ENCODE measurements around the gene IRS1.

The IRS1 gene

DNA sequence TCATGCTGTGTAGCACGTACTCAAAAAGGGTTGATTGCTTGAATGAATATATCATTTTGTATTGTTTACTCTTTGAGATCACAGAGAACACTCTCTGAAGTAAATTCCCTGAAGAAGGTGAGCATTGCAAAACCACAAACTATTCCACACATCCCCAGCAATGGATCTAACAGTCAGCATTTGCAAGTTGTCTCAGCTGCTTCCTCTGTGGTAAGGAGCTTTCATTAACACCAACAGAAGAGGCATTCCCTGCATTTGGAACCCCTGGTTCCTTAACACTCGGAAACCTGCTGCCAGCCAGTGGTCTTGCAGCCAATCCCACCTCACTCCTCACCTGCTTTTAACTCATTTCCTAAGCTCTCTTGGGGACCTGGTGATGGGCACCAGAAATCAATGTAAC, 108.4 kb downstream of the IRS1 start:
- no peak for DNase-seq (ENCODE audit: low read depth)

DNA sequence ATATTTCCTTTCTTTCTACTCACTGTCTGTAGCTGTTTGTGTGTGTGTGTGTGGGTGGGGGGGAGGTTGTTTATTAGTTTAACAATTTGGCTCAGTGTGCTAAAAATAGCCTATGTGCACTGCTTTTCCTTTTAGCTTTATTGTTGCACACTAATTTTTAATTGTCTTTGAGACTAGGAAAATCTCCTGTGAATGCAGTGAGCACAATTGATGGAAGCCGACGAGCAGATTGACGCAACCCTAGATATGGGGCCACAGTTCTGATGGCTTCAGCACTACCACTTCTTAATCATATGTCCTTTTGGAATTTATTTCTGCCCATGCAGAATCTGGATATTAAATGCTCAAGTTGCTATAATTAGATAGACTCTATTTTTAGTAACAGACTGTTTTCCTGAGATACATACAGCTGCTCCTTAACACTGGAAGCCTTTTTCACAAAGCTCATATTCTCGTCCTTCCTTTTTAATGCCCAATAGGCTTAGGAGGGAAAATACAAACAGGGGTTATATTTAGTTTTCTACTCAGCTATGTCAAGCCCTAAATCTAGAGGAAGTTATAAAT, 109.1 kb downstream of the IRS1 start:
- DNase-seq (ENCODE audit: low read depth): peak; percentile 38

DNA sequence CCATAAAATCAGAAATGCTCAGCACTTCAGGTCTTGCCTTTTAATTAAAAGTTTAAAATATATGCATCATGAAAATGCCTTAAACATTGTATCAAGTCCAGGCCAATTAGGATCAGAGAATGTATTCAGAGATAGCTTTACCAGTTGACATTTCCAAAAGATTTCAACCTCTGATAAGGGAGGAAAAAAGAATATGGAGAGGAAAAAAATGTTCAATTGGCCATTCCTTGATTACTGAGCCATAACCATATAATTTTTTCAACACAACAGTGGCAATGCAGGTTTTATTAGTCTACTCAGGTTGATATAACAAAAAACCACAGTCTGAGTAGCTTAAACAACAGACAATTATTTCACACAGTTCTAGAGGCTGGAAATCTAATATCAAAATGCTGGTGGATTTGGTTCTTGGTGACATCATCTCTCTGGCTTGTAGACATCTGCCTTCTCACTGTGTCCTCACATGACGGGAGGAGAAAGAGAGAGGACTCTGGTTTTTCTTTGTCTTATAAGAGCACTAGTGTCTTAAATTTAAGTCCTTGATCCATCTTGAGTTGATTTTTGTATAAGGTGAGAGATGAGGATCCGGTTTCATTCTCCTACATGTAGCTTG, 111.9 kb downstream of the IRS1 start:
- DNase-seq (ENCODE audit: low read depth): peak; percentile 48

DNA sequence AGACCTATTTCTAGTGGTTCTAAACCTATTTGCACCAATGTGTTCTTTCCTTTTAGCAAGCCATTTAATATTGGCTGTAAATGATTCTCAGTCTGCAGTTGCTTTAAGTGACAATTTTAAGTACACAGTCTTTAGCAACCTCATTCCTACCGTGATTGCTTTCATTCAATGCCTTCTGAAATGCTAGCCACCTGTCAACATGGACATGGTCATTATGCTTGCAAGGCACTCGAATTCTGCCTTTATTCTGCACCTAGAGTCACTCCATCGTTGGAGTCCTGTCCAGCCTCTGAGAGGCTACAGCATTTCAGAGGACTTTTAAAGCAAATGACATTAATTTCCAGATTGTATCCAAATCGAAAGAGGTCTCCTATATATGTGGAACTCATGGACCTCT, 115.1 kb downstream of the IRS1 start:
- DNase-seq (ENCODE audit: low read depth): no peak

DNA sequence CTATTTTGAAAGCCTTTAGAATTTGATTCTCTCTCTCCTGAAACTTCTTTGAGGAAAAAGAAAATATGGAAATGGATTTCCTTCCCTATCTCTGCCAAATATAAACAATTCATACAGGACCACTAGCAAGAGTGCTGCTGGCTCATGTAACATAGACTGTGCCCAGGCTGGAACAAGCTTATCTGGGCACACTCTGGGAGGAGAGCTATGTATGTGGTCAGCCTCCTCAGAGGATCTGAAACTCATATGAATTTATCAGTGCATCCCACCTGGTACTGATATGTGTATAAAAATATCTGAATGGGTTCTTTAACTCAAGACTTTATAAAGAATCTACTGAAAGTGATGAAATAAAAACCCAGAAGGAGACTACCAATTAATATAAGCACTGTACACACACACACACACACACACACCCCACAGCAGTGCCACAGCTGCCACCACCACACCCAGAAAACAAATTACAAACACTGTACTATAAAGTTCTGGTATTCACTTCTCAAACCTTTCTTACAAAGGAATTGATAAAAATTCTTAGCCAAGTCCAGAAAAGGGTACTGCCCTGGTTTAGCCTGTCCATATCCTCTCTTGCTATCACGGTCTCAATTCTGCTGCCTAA, 115.6 kb downstream of the IRS1 start:
- DNase-seq (ENCODE audit: low read depth): no peak

GRCh38 chr2:226683196-226683595, 116.4 kb downstream of the IRS1 start:
- no peak for DNase-seq (ENCODE audit: low read depth)

Measured in EH (cell line).